GM23248 (cell line): ENCODE results near the gene ZNF625.

Source experiments
- EZH2 ChIP-seq: fragments of 200-600 bp; sonication (generic); IDR thresholded peaks from 2 replicates; pipeline ENCODE4 v1.6.1; 2018; ENCODE audit warnings: antibody characterized with exemption, mild to moderate bottlenecking; ENCODE audit not compliant: insufficient read depth, poor library complexity, severe bottlenecking
- EZH2phosphoT487 ChIP-seq: fragments of 200-600 bp; sonication (generic); IDR thresholded peaks from 2 replicates; pipeline ENCODE4 v1.6.1; 2018; ENCODE audit warnings: antibody characterized with exemption, moderate library complexity, mild to moderate bottlenecking, low read depth; ENCODE audit not compliant: insufficient read depth

GRCh38 chr19:12117201-12117970, 39.1 kb downstream of the ZNF625 start:
- no peak for TF ChIP-seq EZH2
- TF ChIP-seq EZH2phosphoT487 = no peak
